NCI-H2029 treated with DMSO at 0.1 percent for 48 hours (cell line): ENCODE results near the gene SOX8.

Experiments used
- DNase-seq: peaks from one replicate; lab custom pipeline; 2025; lab: John Stamatoyannopoulos, UW

The SOX8 gene

DNA sequence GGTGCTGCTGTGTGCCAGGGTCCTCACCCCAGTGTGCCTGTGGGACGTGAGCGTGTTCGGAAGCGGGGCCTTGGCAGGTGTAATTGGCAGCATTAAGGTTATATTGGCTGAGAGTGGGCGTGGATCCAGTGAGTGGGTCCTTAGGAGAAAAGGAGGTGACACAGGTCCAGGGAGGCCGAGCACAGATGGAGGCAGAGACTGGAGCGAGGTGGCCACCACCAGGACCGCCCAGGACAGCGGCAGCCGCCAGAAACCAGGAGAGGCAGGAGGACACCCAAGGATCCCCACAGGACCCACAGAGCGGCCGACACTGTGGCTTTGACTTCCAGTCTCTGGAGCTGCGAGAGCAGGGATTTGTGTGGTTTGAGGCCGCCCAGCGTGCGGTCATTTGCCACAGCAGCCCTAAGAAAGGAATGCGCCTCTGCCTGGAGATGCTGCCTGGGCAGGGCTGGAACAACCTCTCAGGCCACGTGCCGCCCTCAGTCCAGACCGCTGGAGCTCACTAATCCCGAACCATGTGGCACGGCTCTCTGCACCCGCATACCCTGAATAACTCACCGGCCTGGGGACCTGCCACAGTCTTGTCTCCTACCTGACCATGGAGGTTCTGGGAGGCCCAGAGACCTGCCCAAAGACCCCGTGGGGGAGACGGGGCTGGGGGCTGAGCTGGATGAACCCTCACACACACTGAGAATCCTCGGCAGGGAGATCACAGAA is 45.4 kb downstream of the SOX8 start:
- no peak for DNase-seq

DNA sequence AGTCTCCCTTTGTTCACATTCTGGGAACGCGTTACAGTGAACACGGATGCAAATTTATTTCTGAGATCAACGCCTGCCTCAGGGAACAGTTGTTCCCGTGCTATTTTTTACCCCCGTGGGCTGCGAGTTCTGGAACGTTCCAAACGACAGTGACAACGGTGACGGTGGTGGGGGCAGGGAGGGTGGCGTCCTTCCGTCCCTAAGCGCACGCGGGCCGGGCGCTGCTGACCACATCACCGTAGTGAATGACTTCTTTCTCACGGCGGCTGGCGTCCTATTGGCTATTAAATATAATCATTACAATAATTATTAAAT is 45.9 kb downstream of the SOX8 start:
- DNase-seq, result no peak

DNA sequence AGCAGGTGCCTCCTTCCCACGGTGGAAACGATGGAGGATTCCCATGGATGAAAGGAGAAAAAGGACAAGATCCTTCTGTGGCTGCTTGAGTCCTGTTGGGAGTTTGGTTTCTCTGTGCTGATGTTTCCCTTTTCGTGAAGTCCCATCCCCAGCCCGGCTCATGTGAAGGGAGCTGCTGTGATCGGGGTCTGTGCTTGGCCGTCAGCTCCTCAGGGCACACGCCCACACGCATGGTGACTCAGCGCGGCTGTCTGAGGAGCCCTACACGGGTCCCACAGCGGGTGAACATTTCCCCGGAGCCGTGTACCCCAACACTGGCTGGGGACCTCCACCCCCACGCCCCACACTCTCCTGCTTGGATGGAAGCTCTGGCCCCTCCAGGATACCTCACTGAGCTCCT is 46.5 kb downstream of the SOX8 start:
- no peak for DNase-seq

DNA sequence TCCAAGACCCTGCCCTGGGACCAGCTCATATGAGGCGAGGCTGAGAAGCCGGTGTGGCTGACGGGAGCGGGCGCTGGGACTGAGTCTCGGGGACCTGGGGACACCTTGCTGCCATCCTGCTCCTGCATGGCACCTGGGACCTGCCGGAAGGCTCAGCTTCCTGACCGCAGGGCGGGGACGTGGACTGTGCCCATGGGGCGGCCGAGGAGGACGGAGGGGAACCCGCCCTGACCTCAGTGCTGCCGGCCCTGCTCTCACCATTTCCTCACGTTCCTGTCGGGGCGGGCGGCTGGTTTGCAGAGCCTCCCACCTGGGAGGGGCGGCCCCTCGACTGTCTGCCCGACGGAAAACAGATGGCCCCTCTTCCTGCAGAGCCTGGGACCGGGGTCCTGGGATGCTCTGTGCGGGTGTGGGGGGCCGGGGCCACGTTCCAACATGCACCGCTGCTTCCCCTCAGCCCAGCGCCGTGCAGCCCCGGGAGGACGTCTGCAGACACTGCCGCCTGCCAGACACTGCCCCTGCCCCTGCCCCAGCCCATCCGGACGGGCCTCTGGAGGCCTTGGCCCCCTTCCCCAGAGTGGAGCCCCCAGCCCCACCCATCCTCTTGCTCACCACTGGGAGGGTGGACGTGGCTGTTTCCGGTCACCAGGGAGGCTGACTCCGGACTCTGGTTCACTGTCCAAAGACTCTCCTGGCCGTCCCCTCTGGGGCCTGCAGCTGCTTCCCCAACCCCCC is 47.1 kb downstream of the SOX8 start:
- DNase-seq, result no peak

DNA sequence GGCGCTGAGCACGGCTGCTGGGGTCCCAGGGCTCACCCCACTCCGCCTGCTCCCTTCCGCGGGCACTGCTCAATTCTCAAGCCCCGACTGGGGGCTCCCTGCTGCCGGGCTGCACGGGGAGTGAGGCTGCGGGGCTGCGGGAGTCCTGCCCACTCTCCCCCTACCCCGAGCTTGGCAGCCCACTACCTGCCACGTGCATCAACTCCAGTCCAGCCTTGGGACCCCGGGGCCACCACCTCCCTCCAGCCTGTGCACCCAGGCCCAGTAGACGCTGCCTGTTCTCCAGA is 47.6 kb downstream of the SOX8 start:
- DNase-seq, result no peak

DNA sequence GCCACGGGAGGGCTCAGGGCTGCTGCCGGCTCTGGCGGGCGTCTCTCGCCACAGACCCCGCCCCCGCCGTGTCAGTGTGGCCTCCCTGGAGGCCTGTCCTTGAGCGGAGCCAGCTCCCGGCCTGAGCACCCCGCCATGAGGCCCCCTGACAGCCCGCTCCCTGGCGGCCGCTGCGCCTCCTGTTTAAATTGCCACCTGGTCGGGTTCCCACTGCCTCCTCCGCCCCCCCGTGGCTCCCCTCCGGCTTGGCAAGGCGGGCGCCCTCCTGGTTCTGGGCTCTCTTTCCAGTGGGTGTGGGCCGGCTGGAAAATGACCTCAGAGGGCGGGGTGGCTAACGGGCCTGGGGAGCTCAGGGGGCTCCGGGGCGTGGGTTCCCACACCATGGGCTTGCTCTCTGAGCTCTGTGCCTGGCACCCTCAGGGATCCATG is 48.9 kb downstream of the SOX8 start:
- DNase-seq, result no peak

DNA sequence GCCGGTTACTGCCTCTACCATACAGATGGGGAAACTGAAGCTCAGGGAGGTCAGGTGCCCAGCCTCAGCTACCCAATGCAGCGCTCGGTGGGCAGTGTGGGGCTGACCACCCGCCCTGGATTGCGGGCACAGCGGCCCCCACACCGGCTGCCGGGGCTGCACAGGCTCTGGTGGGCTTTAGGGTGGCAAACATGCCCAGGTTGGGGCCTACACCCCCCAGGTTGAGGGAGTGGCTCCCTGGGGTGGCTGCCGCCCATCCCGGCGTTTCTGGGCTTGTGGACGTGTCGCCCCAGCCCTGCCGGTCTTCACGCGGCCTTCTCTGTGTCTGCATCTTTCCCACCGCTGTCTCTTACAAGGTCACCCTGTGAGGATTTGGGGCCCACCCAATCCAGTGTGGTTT is 50.1 kb downstream of the SOX8 start:
- no peak for DNase-seq

DNA sequence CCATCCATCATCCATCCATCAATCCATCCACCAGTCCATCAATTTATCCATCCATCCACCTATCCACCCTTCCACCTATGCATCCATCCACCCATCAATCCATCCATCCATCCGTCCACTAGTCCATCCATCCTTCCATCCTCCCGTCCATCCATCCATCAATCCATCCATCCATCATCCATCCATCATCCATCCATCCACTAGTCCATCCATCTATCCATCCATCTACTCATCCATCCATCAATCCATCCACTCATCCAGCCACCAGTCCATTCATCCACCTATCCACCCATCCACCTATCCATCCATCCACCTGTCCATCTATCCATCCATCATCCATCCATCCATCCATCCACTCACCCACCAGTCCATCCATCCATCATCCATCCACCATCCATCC is 51.0 kb downstream of the SOX8 start:
- no peak for DNase-seq

DNA sequence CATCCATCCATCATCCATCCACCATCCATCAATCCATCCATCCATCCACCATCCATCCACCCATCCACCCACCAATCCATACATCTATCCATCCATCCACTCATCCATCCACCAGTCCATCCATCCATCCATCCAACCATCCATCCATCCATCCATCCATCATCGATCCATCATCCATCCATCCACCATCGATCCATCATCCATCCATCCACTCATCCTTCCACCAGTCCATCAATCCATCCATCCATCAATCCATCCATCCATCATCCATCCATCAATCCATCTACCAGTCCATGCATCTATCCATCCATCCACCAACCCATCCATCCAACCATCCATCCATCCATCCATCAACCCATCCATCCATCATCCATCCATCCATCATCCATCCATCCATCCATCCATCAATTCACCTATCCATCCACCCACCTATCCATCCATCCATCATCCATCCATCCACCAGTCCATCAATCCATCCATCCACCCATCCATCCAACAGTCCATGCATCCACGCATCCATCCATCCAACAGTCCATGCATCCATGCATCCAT is 51.6 kb downstream of the SOX8 start:
- DNase-seq, result no peak

DNA sequence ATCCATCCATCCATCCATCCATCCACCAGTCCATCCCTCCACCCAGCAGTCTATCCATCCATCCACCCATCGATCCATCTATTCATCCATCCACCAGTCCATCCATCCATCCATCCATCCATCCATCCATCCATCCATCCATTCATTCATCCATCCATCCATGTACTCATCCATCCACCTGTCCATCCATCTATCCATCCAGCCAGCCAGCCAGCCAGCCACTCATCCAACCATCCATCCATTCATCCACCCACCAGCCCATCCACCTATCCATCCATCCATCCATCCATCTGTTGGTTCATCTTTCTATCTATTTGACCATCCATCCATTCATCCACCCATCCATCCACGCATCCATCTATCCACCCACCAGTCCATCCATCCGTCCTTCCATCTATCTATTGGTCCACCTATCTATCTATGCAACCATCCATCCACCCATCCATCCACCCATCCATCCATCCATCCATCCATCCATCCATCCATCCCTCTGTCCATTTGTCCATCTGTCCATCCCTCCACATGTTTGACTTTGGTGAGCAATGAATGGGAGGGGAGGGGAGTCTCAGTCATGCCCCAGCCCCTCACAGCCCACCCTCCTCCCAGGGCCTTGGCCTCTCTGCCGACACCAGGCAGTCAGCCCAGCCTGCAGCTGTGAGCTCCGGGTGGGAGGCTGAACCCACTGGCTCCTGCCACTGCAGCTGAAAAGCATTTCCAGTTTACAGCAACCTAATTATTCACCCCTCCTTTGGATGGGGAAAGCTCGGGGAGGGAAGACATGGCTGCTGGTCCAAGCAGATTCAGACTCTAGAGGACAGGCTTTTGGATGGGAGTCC is 52.9 kb downstream of the SOX8 start:
- no peak for DNase-seq

DNA sequence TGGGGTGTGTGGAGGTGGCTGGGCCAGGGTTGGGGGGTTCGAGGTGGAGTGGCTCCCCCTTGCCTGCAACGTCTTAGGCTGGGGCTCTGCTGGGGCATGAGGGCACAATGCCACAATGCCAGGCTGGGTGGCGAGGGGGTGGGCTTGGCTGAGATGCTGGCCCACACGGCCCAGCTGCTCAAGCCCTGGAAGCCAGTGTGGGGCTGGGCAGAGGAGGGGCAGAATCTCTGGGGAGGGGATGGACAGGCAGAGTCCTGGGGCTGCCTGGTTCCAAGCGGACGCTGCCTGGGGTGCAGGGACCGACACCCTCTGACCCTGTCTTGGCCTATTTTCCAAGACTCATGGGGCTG is 53.5 kb downstream of the SOX8 start:
- no peak for DNase-seq

DNA sequence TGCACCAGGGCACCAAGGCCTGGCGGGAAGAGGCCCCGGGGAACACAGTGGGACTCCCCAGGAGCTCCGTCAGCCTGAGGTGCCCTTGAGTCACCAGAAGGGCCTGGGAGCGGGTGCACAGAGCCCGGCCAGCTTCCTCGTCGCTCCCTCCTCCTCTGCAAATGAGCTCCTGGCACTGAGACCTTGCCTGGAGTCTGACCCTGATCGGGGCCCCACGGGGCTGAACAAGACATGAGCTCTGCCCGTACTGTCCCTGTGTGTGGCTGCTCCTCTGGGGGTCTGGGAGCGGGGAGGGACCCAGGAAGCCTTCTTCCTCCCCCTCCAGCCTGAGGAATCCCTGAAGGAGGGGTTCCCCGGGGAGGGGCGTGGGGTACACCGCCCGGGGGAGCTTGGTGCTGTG is 54.6 kb downstream of the SOX8 start:
- no peak for DNase-seq
